AG10803 (cell line): ENCODE measurements around the gene AKR1A1.
"Not testable (repeated sequence)": the region's sequence is repeated elsewhere in the genome, so short reads cannot be mapped to it uniquely, and the experiment has no call there.

Source experiments
- DNase-seq: peaks from one replicate; pipeline ENCODE4 v3.0.0; 2010; ENCODE audit warnings: low read depth
- H3K4me3 ChIP-seq: 2 replicates; pipeline ENCODE4 v1.5.1; 2011; ENCODE audit warnings: mild to moderate bottlenecking, low read length, control low read depth
- CTCF ChIP-seq: conservative IDR thresholded peaks from 2 replicates; pipeline ENCODE4 v1.5.1; 2011; ENCODE audit warnings: mild to moderate bottlenecking, low read length, control low read depth, inconsistent platforms

The AKR1A1 gene

GRCh38 chr1:45521413-45522323 is 29.0 kb upstream of the AKR1A1 start, which contains the start of gene PRDX1:
Gene PRDX1 (minus strand): TSS chr1:45521884. CDS start chr1:45519043, 2,841 bp downstream.
- peak within 1 kb of the TSS; percentile 94 for H3K4me3 ChIP-seq
- peak; percentile 95 for DNase-seq
- peak; percentile 8 for TF ChIP-seq CTCF

- peak overlapping the region; percentile 94 for H3K4me3 ChIP-seq
- TF ChIP-seq CTCF, result no peak
- DNase-seq, result peak; percentile 40
Observed at GRCh38 chr1:45522324-45523104, 28.1 kb upstream of the AKR1A1 start.

GRCh38 chr1:45523516-45523915 is 27.1 kb upstream of the AKR1A1 start:
- H3K4me3 ChIP-seq, DNase-seq: not testable (repeated sequence)

GRCh38 chr1:45523975-45524374 is 26.7 kb upstream of the AKR1A1 start:
- not testable (repeated sequence) for H3K4me3 ChIP-seq, DNase-seq

- DNase-seq, result no peak
- TF ChIP-seq CTCF, result no peak
- H3K4me3 ChIP-seq, result no peak overlapping the region
Observed at GRCh38 chr1:45526135-45526644, 24.4 kb upstream of the AKR1A1 start.

GRCh38 chr1:45530632-45531135 is 19.9 kb upstream of the AKR1A1 start:
- no peak for TF ChIP-seq CTCF
- DNase-seq, result no peak
- H3K4me3 ChIP-seq, result no peak overlapping the region

- no peak for TF ChIP-seq CTCF
- DNase-seq, result no peak
- no peak overlapping the region for H3K4me3 ChIP-seq
Observed at GRCh38 chr1:45531873-45532272, 18.8 kb upstream of the AKR1A1 start.
